ENCODE results near the gene SPIB. TPM values are rescaled to one million over a fixed set of nuclear protein-coding genes. Genes with fewer than 3 reads are reported as not detected.

SPIB gene
- total RNA-seq, 1 donor from 2014 or later = not detected

GRCh38 chr19:50425581-50425980 is 6.8 kb downstream of the SPIB start:
- peaks cover 17% of the 10 kb centered on the region for H3K27me3 ChIP-seq (ENCODE audit: control insufficient read depth, insufficient read depth, low read length)
- no peak overlapping the region for H3K4me3 ChIP-seq (ENCODE audit: low read depth, low read length)
- TF ChIP-seq CTCF (IDR thresholded peaks at IDR 0.05; ENCODE audit: insufficient read depth, low read length, poor library complexity, severe bottlenecking) = no peak
- no peak for DNase-seq (ENCODE audit: low read depth)
- H3K36me3 ChIP-seq (ENCODE audit: control insufficient read depth, insufficient read depth, low read length) = no peaks in the 10 kb centered on the region

GRCh38 chr19:50427318-50427925 is 8.7 kb downstream of the SPIB start:
- Histone ChIP-seq H3K36me3 (ENCODE audit: control insufficient read depth, insufficient read depth, low read length) (no peaks in the 10 kb centered on the region), H3K4me3 (ENCODE audit: low read depth, low read length) (no peak overlapping the region), H3K27me3 (ENCODE audit: control insufficient read depth, insufficient read depth, low read length) (peaks cover 28% of the 10 kb centered on the region)
- DNase-seq (ENCODE audit: low read depth) = no peak
- TF ChIP-seq CTCF (IDR thresholded peaks at IDR 0.05; ENCODE audit: insufficient read depth, low read length, poor library complexity, severe bottlenecking) = no peak

GRCh38 chr19:50427997-50428425 is 9.3 kb downstream of the SPIB start:
- DNase-seq (ENCODE audit: low read depth) = peak; percentile 39
- H3K36me3 ChIP-seq (ENCODE audit: control insufficient read depth, insufficient read depth, low read length) = no peaks in the 10 kb centered on the region
- peaks cover 34% of the 10 kb centered on the region for H3K27me3 ChIP-seq (ENCODE audit: control insufficient read depth, insufficient read depth, low read length)
- H3K4me3 ChIP-seq (ENCODE audit: low read depth, low read length) = no peak overlapping the region
- TF ChIP-seq CTCF (IDR thresholded peaks at IDR 0.05; ENCODE audit: insufficient read depth, low read length, poor library complexity, severe bottlenecking) = no peak

- no peaks in the 10 kb centered on the region for H3K36me3 ChIP-seq (ENCODE audit: control insufficient read depth, insufficient read depth, low read length)
- TF ChIP-seq CTCF (IDR thresholded peaks at IDR 0.05; ENCODE audit: insufficient read depth, low read length, poor library complexity, severe bottlenecking) = no peak
- no peak overlapping the region for H3K4me3 ChIP-seq (ENCODE audit: low read depth, low read length)
- no peak for DNase-seq (ENCODE audit: low read depth)
- H3K27me3 ChIP-seq (ENCODE audit: control insufficient read depth, insufficient read depth, low read length) = peaks cover 38% of the 10 kb centered on the region
Measured at GRCh38 chr19:50428772-50429463, 10.2 kb downstream of the SPIB start.

GRCh38 chr19:50430888-50431342 is 12.2 kb downstream of the SPIB start:
- no peaks in the 10 kb centered on the region for H3K36me3 ChIP-seq (ENCODE audit: control insufficient read depth, insufficient read depth, low read length)
- DNase-seq (ENCODE audit: low read depth) = no peak
- peak overlapping the region; percentile 57 for H3K4me3 ChIP-seq (ENCODE audit: low read depth, low read length)
- no peak for TF ChIP-seq CTCF (IDR thresholded peaks at IDR 0.05; ENCODE audit: insufficient read depth, low read length, poor library complexity, severe bottlenecking)
- H3K27me3 ChIP-seq (ENCODE audit: control insufficient read depth, insufficient read depth, low read length) = peaks cover 45% of the 10 kb centered on the region

All from kidney epithelial cell (primary cell).